ENCODE results near the gene SEL1L2. TPM values are rescaled to one million over a fixed set of nuclear protein-coding genes. Genes with fewer than 3 reads are reported as not detected.

SEL1L2 gene
- polyA plus RNA-seq, 2 of the 4 experiments (the other 2 are of a cell fraction): not detected

- no peak overlapping the region for H3K4me2 ChIP-seq
- ChIA-PET CTCF (no interaction called here), POLR2A (no interaction called here)
- DNase-seq (ENCODE audit: low read depth in 1 of 2, low spot score in 1 of 2) (no peak), FAIRE-seq (no peak), ATAC-seq (no peak)
- H3K9me3 ChIP-seq: no peaks in the 10 kb centered on the region
- TF ChIP-seq PBX3 (IDR thresholded peaks at IDR 0.05) (no peak), BHLHE40 (IDR thresholded peaks at IDR 0.05; ENCODE audit: low read depth, low read length) (no peak), HMGXB4 (CRISPR knock-in tag; IDR thresholded peaks at IDR 0.05; ENCODE audit: borderline replicate concordance) (no peak), CHD2 (IDR thresholded peaks at IDR 0.05; ENCODE audit: low read length, partially characterized antibody) (no peak), MAFK (IDR thresholded peaks at IDR 0.05; ENCODE audit: partially characterized antibody) (no peak), REST (IDR thresholded peaks at IDR 0.05) (no peak), RAD21 (conservative IDR thresholded peaks at IDR 0.05 in 1 of 2, IDR thresholded peaks at IDR 0.05 in 1 of 2) (no peak), HES2 (IDR thresholded peaks at IDR 0.05) (no peak), ZC3H11A (IDR thresholded peaks at IDR 0.05) (no peak), KDM5A (IDR thresholded peaks at IDR 0.05) (no peak), CBX8 (IDR thresholded peaks at IDR 0.05) (no peak), HOXA7 (CRISPR knock-in tag; IDR thresholded peaks at IDR 0.05) (no peak), EP300 (IDR thresholded peaks at IDR 0.05) (no peak), ZSCAN20 (CRISPR knock-in tag; IDR thresholded peaks at IDR 0.05) (no peak), POLR2A (IDR thresholded peaks at IDR 0.05; ENCODE audit: low read length) (no peak), ESRRA (IDR thresholded peaks at IDR 0.05; ENCODE audit: borderline replicate concordance, low read length) (no peak), NFE2L2 (conservative IDR thresholded peaks at IDR 0.05; ENCODE audit: low read length) (no peak), HOXB5 (CRISPR knock-in tag; IDR thresholded peaks at IDR 0.05) (no peak)
- no peak overlapping the region for H3K27ac ChIP-seq
- H3K4me1 ChIP-seq: no peaks in the 10 kb centered on the region
- 21% methylated on average over 3 of the region's 3 CpGs for WGBS (ENCODE audit: missing lambda C conversion rate)
- no peak overlapping the region for H3K4me3 ChIP-seq
These were observed 75.1 kb downstream of the SEL1L2 start for GRCh38 chr20:13915284-13915683.

GRCh38 chr20:13913572-13913971 is 76.8 kb downstream of the SEL1L2 start:
- FAIRE-seq (no peak), ATAC-seq (no peak), DNase-seq (ENCODE audit: low read depth in 1 of 2, low spot score in 1 of 2) (no peak)
- Histone ChIP-seq H3K4me3 (no peak overlapping the region), H3K4me1 (no peaks in the 10 kb centered on the region), H3K27ac (no peak overlapping the region), H3K4me2 (no peak overlapping the region), H3K9me3 (no peaks in the 10 kb centered on the region)
- POLR2A ChIA-PET: no interaction called here
- CTCF ChIA-PET: no interaction called here
- TF ChIP-seq GATA3 (IDR thresholded peaks at IDR 0.05; ENCODE audit: borderline replicate concordance) (no peak), PBX3 (IDR thresholded peaks at IDR 0.05) (no peak), ZC3H11A (IDR thresholded peaks at IDR 0.05) (no peak), RNF2 (IDR thresholded peaks at IDR 0.05; ENCODE audit: borderline replicate concordance, low read depth) (no peak), SREBF2 (IDR thresholded peaks at IDR 0.05) (no peak)
- 45% methylated on average over 4 of the region's 4 CpGs for WGBS (ENCODE audit: missing lambda C conversion rate)
